GM21526 (cell line): ENCODE measurements around the gene NDFIP1.

Experiments used
- ATAC-seq: cut with Tn5 transposase; IDR thresholded peaks from one replicate; pipeline ENCODE4 v1.9.1; 2021; ENCODE audit warnings: moderate library complexity; ENCODE audit not compliant: unreplicated experiment, low FRiP score

Gene NDFIP1

DNA sequence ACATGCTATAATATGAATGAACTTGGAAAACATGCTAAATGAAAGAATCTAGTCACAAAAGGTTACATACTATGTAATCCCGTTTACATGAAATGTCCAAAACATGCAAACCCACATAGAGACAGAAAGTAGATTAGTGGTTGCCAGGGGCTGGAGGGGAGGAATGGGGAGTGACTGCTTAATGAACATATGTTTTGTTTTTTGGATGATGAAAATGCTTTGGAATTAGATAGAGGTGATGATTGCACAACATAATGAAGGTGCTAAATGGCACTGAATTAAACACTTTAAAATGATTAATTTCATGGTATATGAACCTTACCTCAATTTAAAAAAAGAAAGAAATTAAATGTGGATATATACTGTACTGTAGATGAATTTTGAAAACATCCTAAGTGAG is 17.6 kb upstream of the NDFIP1 start:
- ATAC-seq, result no peak

DNA sequence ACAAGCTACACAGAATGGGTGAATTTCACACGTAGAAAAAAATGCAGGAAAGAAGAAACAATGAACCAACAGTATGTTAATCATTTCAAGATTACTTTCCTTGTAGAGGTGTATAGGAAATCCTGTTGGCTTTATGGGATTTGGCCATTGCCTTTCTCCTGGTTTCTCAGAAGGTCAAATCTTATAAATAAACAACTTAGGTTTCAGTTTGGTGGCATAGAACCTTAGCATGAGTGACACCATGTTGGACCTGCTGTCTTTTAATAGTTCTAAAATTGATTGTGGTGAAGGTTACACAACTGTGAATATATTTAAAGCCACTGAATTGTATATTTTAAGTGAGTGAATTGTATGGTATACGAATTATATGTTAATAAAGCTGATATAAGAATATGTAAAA is 16.7 kb upstream of the NDFIP1 start:
- ATAC-seq, result no peak

DNA sequence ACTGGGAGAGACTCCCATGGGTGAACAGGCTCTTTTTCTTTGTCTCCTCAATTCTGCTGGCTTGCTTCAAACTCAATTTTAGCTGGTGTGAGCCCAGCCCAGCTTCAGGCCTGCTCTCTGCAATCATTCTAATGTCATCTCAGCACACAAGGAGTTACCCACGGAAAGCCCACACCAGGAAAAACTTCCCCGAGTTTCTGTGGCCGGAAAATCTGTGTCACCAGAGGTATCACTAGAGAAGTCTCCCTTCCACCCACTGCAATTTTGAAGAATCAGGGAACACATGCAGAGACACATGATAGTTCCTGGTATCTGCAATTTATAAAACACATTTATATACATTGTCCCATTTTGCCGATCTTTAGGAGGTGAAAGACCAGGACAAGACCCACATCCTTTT is 13.5 kb upstream of the NDFIP1 start:
- ATAC-seq, result no peak

GRCh38 chr5:142095651-142096330 is 12.8 kb upstream of the NDFIP1 start:
- no peak for ATAC-seq

DNA sequence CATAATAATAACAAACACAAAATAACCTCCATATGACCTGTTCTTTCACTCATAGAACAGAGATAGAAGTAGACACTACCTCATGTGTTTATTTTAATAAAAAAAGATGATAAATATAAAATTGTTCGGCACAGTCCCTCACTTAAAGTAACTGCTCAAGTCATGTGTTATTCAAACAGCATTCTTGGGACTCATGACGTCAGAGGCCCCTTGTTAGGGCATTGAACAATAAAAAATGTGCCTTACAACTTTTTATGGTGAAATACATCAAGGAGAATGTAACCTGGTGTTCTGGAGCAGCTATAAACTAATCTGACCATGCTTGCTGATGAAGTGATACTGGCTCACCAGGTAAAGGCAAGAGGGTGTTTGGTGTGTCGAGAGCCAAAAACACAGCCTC is 12.2 kb upstream of the NDFIP1 start:
- no peak for ATAC-seq

DNA sequence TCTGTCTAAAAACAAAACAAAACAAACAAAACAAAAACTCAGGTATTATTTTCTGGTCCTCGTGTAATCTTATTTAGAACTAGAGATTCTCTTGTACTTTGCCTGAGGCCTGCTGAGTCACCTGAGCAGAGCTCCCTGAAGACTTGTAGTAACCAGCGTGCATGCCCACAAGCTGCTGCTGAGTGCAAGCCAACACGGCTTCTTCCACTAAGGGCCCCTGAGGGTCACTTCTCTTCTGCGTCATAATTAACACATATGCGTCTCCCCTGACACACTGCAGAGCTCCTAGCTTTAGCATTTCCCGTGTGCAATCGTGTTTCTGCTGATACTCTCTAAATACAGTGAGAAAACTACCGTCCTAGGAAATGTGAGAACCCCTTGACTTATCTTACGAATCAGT is 10.9 kb upstream of the NDFIP1 start:
- no peak for ATAC-seq

- ATAC-seq, result no peak
Observed at GRCh38 chr5:142098275-142098674, 10.3 kb upstream of the NDFIP1 start.

DNA sequence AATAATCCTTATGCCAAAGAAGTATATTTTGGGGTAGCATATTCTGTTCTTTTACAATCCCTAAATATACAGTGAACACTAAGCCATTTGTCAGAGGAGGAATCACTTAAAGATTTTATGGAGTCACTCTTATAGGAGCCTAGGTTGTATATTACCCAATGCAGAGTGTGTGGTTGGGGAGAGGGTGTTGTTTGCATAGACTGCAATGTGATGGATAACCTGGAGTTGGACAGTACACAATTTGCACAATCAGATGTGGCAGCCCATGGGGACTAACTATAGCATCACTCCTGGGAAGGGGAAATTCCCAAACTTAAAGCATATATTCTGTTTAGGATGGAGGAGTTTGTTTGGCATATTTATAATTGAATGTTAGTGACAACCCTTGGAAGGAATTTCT is 9.6 kb upstream of the NDFIP1 start:
- no peak for ATAC-seq

- ATAC-seq, result no peak
Observed at GRCh38 chr5:142100307-142100706, 8.3 kb upstream of the NDFIP1 start.

- no peak for ATAC-seq
Observed at GRCh38 chr5:142102980-142103740, 5.4 kb upstream of the NDFIP1 start.

- ATAC-seq, result no peak
Observed at GRCh38 chr5:142104491-142104890, 4.1 kb upstream of the NDFIP1 start.

GRCh38 chr5:142106061-142106460 is 2.5 kb upstream of the NDFIP1 start:
- ATAC-seq, result no peak

GRCh38 chr5:142107036-142107735 is 1.4 kb upstream of the NDFIP1 start:
- ATAC-seq, result no peak

GRCh38 chr5:142107736-142108431 is 695 bp upstream of the NDFIP1 start:
- ATAC-seq, result no peak

GRCh38 chr5:142109331-142110045 is 909 bp downstream of the NDFIP1 start:
- no peak for ATAC-seq

DNA sequence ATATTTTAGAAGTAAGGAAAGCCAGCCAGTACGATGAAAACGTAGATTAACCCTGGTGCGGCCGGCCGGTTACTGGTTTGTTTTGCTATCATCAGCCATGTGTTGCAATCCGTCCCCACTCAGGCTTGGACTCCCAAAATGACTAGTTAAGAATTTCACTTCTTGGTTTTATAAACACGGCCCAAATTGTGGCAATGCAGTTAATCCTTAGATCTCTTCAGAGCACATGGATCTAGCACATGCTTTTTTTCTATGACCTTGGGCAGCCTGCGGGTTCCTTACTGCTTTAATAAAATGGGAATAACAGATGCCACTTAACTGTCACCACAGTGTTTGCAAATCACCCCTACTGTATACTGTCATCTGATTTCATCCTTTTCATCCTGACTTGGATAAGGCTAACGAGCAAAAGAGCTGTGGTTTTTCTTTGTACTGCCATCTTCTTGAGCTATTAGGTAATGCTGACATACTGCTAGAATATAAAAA is 1.5 kb downstream of the NDFIP1 start:
- no peak for ATAC-seq

- no peak for ATAC-seq
Observed at GRCh38 chr5:142110988-142111687, 2.6 kb downstream of the NDFIP1 start.

GRCh38 chr5:142114687-142115086 is 6.1 kb downstream of the NDFIP1 start:
- ATAC-seq, result no peak

DNA sequence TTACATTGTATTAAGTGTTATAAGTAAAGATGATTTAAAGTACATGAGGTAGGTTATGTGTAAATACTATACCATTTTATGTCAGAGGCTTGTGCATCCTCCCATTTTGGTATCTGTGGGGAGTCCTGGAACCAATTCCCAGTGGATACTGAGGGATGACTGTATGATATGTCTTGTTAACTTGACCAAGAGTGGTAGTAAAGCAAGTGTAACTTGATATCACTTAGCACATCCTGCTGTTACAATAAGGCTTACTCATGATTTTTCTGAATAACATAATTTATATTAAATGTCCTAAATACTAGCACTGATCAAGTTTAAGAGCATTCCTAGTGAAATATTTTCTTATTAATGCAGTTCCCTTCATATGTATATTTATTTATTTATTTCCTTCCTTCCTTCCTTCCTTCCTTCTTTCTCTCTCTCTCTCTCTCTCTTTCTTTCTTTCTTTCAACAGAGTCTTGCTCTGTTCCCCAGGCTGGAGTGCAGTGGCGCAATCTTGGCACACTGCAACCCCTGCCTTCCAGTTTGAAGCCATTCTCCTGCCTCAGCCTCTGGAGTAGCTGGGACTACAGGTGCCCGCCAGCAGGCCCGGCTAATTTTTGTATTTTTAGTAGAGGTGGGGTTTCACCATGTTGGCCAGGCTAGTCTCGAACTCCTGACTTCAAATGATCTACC is 7.5 kb downstream of the NDFIP1 start:
- no peak for ATAC-seq
